Endothelial cell of umbilical vein (primary cell): Measurements from ENCODE around the gene C1QC. TPM values are rescaled to one million over a fixed set of nuclear protein-coding genes. Genes with fewer than 3 reads are reported as not detected.

Experiments
- BruUV-seq: library from RNA; stranded (reverse); fragments of 400-500 nt; replicated peaks from 2 replicates; lab custom pipeline; 2021; lab: Mats Ljungman, UMichigan
- CTCF ChIA-PET: fragments of 300-600, 350-600 bp; sonication (Branson Sonifier 250); formaldehyde crosslinking; loops from one replicate; lab custom pipeline; 2021; ENCODE audit warnings: antibody characterized with exemption, inconsistent platforms; lab: Charles Lee
- POLR2A ChIA-PET: fragments of 300-600, 350-600 bp; sonication (Branson Sonifier 250); formaldehyde crosslinking; loops from one replicate; lab custom pipeline; 2021; ENCODE audit warnings: antibody characterized with exemption, inconsistent platforms; lab: Charles Lee
- DNase-seq: peaks from one replicate; pipeline ENCODE4 v3.0.0-alpha.2; 2011; ENCODE audit warnings: low read depth, low spot score
- FAIRE-seq: peaks from 2 replicates; lab custom pipeline; 2011; peaks lifted over from hg19 to GRCh38; lab: Jason Lieb, UNC
- H2AFZ ChIP-seq: 2 replicates; pipeline ENCODE4 v1.6.0; 2012; ENCODE audit warnings: low read depth, low read length, control low read depth, inconsistent platforms
- H3K27ac ChIP-seq: 2 replicates; pipeline ENCODE4 v1.5.1; 2011; ENCODE audit warnings: low read depth, mild to moderate bottlenecking, control low read depth, low read length, moderate library complexity; ENCODE audit not compliant: insufficient read depth
- H3K27me3 ChIP-seq, 2 experiments: 2 replicates each; pipeline versions ENCODE4 v1.6.0 to v1.6.1; 2011; ENCODE audit warnings: low read length in 2 of 2, mixed read lengths in 1 of 2; ENCODE audit not compliant: control insufficient read depth in 2 of 2, insufficient read depth in 2 of 2
- H3K36me3 ChIP-seq, 2 experiments: 2 replicates in 1 of 2; 3 replicates in 1 of 2; pipeline ENCODE4 v1.5.1; 2011; ENCODE audit warnings: low read length in 2 of 2, mild to moderate bottlenecking in 1 of 2, moderate library complexity in 1 of 2; ENCODE audit not compliant: control insufficient read depth in 2 of 2, insufficient read depth in 2 of 2; ENCODE audit errors: extremely low read depth in 1 of 2
- H3K4me1 ChIP-seq: 3 replicates; pipeline ENCODE4 v1.5.1; 2011; ENCODE audit warnings: mild to moderate bottlenecking, low read length; ENCODE audit not compliant: control insufficient read depth, insufficient read depth; ENCODE audit errors: extremely low read depth
- H3K4me2 ChIP-seq: 2 replicates; pipeline ENCODE4 v1.6.1; 2011; ENCODE audit warnings: low read length, control low read depth, mixed read lengths; ENCODE audit not compliant: insufficient read depth
- H3K4me3 ChIP-seq, 3 experiments: fragments of 200-600 bp in 1 of 3; sonication (generic), shearing (Covaris generic) in 1 of 3; replicated peaks in 1 of 3; 2 replicates each; pipeline ENCODE4 v1.5.1; 2011 to 2016; ENCODE audit warnings: control low read depth in 3 of 3, low read length in 3 of 3, mild to moderate bottlenecking in 2 of 3, inconsistent platforms in 1 of 3, low read depth in 1 of 3, moderate library complexity in 1 of 3; ENCODE audit not compliant: insufficient read depth in 1 of 3
- H3K79me2 ChIP-seq: 2 replicates; pipeline ENCODE4 v1.6.0; 2012; ENCODE audit warnings: low read length, inconsistent platforms; ENCODE audit not compliant: control insufficient read depth, insufficient read depth
- H3K9ac ChIP-seq: replicated peaks from 2 replicates; pipeline ENCODE3; 2011; ENCODE audit warnings: low read length, control low read depth; ENCODE audit not compliant: insufficient read depth; ENCODE audit errors: extremely low read depth
- H3K9me1 ChIP-seq: replicated peaks from 3 replicates; pipeline ENCODE4 v1.6.0; 2011; ENCODE audit warnings: mild to moderate bottlenecking, low read length; ENCODE audit not compliant: control insufficient read depth, insufficient read depth; ENCODE audit errors: extremely low read depth
- H3K9me3 ChIP-seq: replicated peaks from 2 replicates; pipeline ENCODE4 v1.5.1; 2012; ENCODE audit warnings: low read length, inconsistent platforms; ENCODE audit not compliant: control insufficient read depth, insufficient read depth
- H4K20me1 ChIP-seq: replicated peaks from 2 replicates; pipeline ENCODE3; 2011; ENCODE audit warnings: mild to moderate bottlenecking, low read length; ENCODE audit not compliant: control insufficient read depth, insufficient read depth; ENCODE audit errors: extremely low read depth
- EZH2 ChIP-seq: IDR thresholded peaks from 2 replicates; pipeline ENCODE4 v1.6.1; 2012; ENCODE audit warnings: borderline replicate concordance, low read depth, mild to moderate bottlenecking, moderate library complexity, low read length, inconsistent platforms; ENCODE audit not compliant: severe bottlenecking
- GATA2 ChIP-seq: IDR thresholded peaks from 2 replicates; pipeline ENCODE4 v1.7.0; 2011; ENCODE audit warnings: low read depth, mild to moderate bottlenecking, moderate library complexity, mixed read lengths, low read length; ENCODE audit not compliant: insufficient read length, insufficient read depth
- JUN ChIP-seq: IDR thresholded peaks from 2 replicates; pipeline ENCODE4 v1.6.1; 2011; ENCODE audit warnings: borderline replicate concordance, low read depth; ENCODE audit not compliant: insufficient read length, insufficient read depth
- POLR2A ChIP-seq: IDR thresholded peaks from 2 replicates; pipeline ENCODE4 v1.6.1; 2012; ENCODE audit warnings: low read depth, mild to moderate bottlenecking, control low read depth, low read length
- dilution Hi-C: fragments of 300-500 bp; cut with MboI; formaldehyde crosslinking; loops from one replicate; pipeline ENCODE4 v1.15.0; 2019; ENCODE audit warnings: low sequenced_read_pairs; ENCODE audit not compliant: extremely low pct_ligation_motif_present
- intact Hi-C: fragments of 100-400 bp; cut with micrococcal nuclease; formaldehyde crosslinking; loops from one replicate; pipeline ENCODE4 v1.10.0; 2022
- polyA plus RNA-seq, 4 experiments: library from polyadenylated mRNA; depleted of rRNA in 3 of 4; stranded (reverse) in 3 of 4; unstranded in 1 of 4; fragments of >200 nt; gene quantifications; 2 replicates each; pipeline versions ENCODE4 v1.2.1 to v1.2.3, GENCODE V29; 2011 to 2012; ENCODE audit warnings: missing spikeins in 1 of 4
- total RNA-seq: library from RNA; stranded (reverse); gene quantifications from 2 replicates; pipeline ENCODE4 v1.2.3, GENCODE V29; 2021
- TF ChIP-seq, protein P1 (sequence below), 2 donors: IDR thresholded peaks; 1 replicate in 1 of 2; 2 replicates in 1 of 2; pipeline ENCODE4 v1.5.1; 2011; ENCODE audit warnings: low read length in 2 of 2, mild to moderate bottlenecking in 2 of 2, moderate library complexity in 2 of 2, control low read depth in 1 of 2, inconsistent platforms in 1 of 2, low read depth in 1 of 2; ENCODE audit not compliant: insufficient read depth in 1 of 2; ENCODE audit errors: extremely low read depth in 1 of 2

The C1QC gene
- total and polyA plus RNA-seq, 2 donors (not counting 3 experiments of a cell fraction or from before 2014, with no cell fraction given): not detected

DNA sequence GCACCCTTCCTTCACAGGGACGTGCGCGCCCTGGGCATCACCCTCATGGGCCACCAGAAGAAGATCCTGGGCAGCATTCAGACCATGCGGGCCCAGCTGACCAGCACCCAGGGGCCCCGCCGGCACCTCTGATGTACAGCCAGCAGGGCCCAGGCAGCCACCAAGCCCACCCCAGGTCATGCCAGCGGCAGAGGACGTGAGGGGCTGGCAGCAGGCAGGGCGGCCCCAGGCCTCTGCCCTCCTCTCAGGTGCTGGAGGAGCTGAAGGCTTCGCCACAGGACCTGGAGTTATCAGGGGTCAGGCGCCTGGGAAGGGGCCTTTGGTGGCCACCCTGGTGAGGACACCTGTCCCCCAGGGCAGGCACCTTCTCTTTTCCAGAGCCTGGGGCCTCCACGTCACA lies 41.8 kb upstream of the C1QC start:
- Histone ChIP-seq H3K4me3 (no peak overlapping the region), H3K79me2 (no peaks in the 10 kb centered on the region), H3K4me1 (no peaks in the 10 kb centered on the region), H3K4me2 (no peak overlapping the region), H3K27ac (no peak overlapping the region), H3K27me3 (peaks cover 11 to 14% of the 10 kb centered on the region in 2 experiments), H2AFZ (no peak overlapping the region), H3K9me1 (no peaks in the 10 kb centered on the region), H3K9me3 (no peaks in the 10 kb centered on the region), H4K20me1 (no peaks in the 10 kb centered on the region), H3K9ac (no peak overlapping the region), H3K36me3 (no peaks in the 10 kb centered on the region)
- no peak for FAIRE-seq
- dilution Hi-C loops: no loop called here
- BruUV-seq: no TSS peak
- TF ChIP-seq GATA2: no peak
- TF ChIP-seq, protein P1, sequence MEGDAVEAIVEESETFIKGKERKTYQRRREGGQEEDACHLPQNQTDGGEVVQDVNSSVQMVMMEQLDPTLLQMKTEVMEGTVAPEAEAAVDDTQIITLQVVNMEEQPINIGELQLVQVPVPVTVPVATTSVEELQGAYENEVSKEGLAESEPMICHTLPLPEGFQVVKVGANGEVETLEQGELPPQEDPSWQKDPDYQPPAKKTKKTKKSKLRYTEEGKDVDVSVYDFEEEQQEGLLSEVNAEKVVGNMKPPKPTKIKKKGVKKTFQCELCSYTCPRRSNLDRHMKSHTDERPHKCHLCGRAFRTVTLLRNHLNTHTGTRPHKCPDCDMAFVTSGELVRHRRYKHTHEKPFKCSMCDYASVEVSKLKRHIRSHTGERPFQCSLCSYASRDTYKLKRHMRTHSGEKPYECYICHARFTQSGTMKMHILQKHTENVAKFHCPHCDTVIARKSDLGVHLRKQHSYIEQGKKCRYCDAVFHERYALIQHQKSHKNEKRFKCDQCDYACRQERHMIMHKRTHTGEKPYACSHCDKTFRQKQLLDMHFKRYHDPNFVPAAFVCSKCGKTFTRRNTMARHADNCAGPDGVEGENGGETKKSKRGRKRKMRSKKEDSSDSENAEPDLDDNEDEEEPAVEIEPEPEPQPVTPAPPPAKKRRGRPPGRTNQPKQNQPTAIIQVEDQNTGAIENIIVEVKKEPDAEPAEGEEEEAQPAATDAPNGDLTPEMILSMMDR (IDR thresholded peaks at IDR 0.05; ENCODE audit: extremely low read depth in 1 of 2, insufficient read depth in 1 of 2, low read depth in 1 of 2, low read length in 2 of 2): no peak
- no peak for TF ChIP-seq POLR2A
- POLR2A ChIA-PET: no interaction called here
- intact Hi-C loops: no loop called here
- CTCF ChIA-PET: no interaction called here
- no peak for DNase-seq

DNA sequence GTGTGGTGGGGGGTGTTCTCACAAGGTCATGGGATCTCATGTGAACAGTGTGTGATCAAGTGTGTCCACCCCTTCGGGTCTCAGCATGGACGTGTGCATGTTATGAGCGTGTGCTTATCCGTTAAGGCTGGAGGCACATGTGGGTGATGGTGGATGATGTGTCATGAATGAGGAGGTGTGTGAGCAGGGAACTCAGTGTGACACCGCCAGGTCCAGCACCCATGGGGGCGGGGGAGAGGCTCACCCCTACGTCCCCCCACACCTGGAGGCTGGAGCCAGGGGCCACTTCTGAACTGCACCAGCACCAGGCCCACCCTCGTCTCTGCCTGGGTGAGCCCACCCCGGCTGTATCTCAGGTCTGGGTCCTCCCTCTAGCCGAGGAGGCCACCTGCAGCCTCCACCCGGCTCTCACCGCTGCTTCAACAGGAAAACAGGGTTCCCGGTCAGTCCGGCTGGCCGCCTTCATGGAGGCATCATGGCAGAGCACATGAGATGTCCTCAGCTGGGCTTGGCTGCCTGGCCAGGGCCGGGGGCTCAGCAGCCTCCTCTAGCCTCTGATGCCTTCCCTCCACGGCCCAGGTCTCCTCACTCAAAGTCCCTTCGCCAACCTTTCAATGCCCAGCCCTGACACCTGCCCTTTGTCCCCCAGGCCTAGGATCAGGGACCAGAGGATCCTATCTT lies 41.2 kb upstream of the C1QC start:
- intact Hi-C loops: no loop called here
- TF ChIP-seq POLR2A (no peak), EZH2 (no peak), JUN (no peak), GATA2 (no peak)
- TF ChIP-seq, protein P1 (IDR thresholded peaks at IDR 0.05; ENCODE audit: extremely low read depth in 1 of 2, insufficient read depth in 1 of 2, low read depth in 1 of 2, low read length in 2 of 2): no peak
- ChIA-PET CTCF (no interaction called here), POLR2A (no interaction called here)
- Histone ChIP-seq H3K36me3 (no peaks in the 10 kb centered on the region), H3K9me1 (no peaks in the 10 kb centered on the region), H3K9ac (no peak overlapping the region), H3K4me3 (no peak overlapping the region), H3K9me3 (no peaks in the 10 kb centered on the region), H3K27me3 (peaks cover 11 to 14% of the 10 kb centered on the region in 2 experiments), H3K27ac (no peak overlapping the region), H4K20me1 (no peaks in the 10 kb centered on the region), H3K4me2 (no peak overlapping the region), H2AFZ (no peak overlapping the region), H3K4me1 (no peaks in the 10 kb centered on the region), H3K79me2 (no peaks in the 10 kb centered on the region)
- DNase-seq (no peak), FAIRE-seq (no peak)
- no TSS peak for BruUV-seq
- dilution Hi-C loops: no loop called here
